ENCODE results near the gene ABHD8.

The ABHD8 gene

DNA sequence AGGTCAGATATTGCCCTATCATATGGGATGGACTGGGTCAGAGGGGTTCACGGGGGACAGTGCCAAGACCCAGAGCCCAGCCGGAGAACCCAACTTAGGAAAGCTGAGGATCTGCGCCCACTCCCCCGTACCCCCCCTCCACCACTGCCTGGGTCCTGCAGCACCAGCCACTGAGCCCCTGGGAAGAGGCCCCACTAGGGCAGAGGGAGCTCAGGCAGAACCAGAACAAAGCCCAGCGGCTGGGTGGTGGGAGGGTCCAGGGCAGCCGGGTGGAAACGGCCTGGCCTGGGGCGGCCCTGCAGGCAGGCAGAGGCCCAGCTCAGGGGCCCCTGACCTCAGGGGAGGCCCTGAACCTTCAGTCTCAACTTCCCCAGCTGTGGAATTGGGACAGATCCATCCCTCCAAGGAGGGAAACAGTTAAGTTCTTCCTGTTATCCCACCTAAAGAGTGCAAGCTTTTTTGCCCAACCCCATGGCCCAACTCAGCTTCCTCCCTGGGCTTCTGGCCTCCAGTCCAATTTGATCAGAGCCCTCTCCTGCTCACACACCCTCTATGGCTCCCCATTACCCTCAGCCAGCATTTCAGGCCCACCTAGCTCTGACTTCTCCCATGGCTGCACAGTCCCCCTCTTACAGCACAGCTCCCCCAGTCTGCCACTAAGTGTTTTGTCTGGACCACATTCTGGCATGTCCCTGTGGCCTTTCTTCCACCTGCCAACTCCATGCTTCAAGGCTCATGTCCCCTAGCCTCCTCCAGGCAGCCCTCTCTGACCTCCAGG, 60.6 kb downstream of the ABHD8 start:
- no peak for DNase-seq (ENCODE audit: low spot score)
